SK-N-SH treated with all-trans-retinoic acid at 6 μM for 48 hours (cell line): ENCODE results near the gene FKBP2.

Source experiments
- ESRRG ChIP-seq: fragments of 250-450 bp; sonication (Bioruptor Pico); IDR thresholded peaks from 2 replicates; pipeline ENCODE4 v1.6.1; 2021; ENCODE audit warnings: mild to moderate bottlenecking
- PPARA ChIP-seq: fragments of 250-450 bp; sonication (Bioruptor Pico); IDR thresholded peaks from 2 replicates; pipeline ENCODE4 v1.5.0; 2020; ENCODE audit warnings: mild to moderate bottlenecking, borderline replicate concordance
- TCF4 ChIP-seq: fragments of 250-450 bp; sonication (Bioruptor Pico); IDR thresholded peaks from 2 replicates; pipeline ENCODE4 v1.8.0; 2021; ENCODE audit warnings: mild to moderate bottlenecking, moderate library complexity, borderline replicate concordance
- ZC3H10 ChIP-seq: fragments of 250-450 bp; sonication (Bioruptor Pico); IDR thresholded peaks from 2 replicates; pipeline ENCODE4 v1.5.1; 2021; ENCODE audit warnings: mild to moderate bottlenecking, moderate library complexity
- ZFP30 ChIP-seq: fragments of 450-650 bp; formaldehyde crosslinking; IDR thresholded peaks from 2 replicates; pipeline ENCODE4 v1.5.0; 2022; ENCODE audit warnings: mild to moderate bottlenecking, moderate library complexity
- ZNF565 ChIP-seq: fragments of 450-650 bp; formaldehyde crosslinking; conservative IDR thresholded peaks from 2 replicates; pipeline ENCODE4 v1.5.0; 2020; ENCODE audit warnings: low read depth, mild to moderate bottlenecking, moderate library complexity

- TF ChIP-seq PPARA (CRISPR knock-in tag) (no peak), ZC3H10 (no peak), ZNF565 (CRISPR knock-in tag) (no peak), TCF4 (CRISPR knock-in tag) (no peak), ESRRG (CRISPR knock-in tag) (no peak), ZFP30 (CRISPR knock-in tag) (no peak)
Measured at GRCh38 chr11:64290352-64291261, 49.7 kb downstream of the FKBP2 start.
